HG03060 (cell line): ENCODE measurements around the gene LTBP1.
"Not testable (repeated sequence)": the region's sequence is repeated elsewhere in the genome, so short reads cannot be mapped to it uniquely, and the experiment has no call there.

Experiments
- ATAC-seq: cut with Tn5 transposase; IDR thresholded peaks from one replicate; pipeline ENCODE4 v1.9.1; 2021; ENCODE audit warnings: low read depth, moderate number of reproducible peaks; ENCODE audit not compliant: unreplicated experiment

LTBP1 gene

DNA sequence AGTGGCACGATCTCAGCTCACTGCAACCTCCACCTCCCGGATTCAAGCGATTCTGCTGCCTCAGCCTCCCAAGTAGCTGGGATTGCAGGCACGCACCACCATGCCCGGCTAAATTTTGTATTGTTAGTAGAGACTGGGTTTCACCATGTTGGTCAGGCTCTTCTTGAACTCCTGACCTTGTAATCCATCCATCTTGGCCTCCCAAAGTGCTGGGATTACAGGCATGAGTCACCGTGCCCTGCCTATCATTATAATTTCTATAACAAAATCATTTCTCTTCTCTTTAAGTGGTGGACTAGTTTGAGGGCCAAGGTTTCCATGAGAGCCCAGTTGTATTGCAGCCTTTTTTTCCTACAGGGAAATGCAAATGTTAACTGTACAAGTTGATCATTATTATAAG lies 442.9 kb downstream of the LTBP1 start:
- ATAC-seq, result not testable (repeated sequence)

DNA sequence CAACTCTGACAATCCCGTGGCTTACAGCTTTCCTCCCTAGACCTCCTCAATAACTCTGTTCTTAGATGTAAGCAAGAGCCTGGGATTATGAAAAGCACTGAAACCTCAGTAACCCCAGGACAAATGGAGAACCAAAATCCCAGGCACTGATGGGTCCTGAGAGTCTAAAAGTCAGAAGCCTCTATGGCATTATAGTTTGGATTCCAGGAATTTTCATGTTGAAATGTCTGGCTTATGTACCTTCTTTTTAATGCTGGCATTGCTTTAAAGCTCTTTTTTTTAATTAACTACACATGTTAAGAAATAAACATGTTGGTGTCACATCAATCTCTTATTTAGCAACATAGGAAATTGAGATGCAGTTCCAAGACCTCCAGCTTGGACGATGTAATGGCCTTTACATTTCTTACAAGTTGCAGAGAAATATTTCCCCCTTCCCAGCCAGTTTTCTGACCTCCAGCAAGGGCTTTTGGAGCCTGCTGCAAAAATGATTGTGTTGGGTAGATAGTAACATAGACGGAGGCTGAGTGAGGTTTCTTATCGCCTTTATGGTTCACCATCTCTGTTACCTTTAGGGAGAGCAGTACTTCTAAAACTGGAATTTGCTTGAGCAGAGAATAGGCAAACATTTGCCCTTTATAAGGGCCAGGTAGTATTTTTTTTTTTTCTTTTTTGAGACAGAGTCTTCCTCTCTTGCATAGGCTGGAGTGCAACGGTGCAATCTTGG lies 444.9 kb downstream of the LTBP1 start:
- ATAC-seq, result no peak

DNA sequence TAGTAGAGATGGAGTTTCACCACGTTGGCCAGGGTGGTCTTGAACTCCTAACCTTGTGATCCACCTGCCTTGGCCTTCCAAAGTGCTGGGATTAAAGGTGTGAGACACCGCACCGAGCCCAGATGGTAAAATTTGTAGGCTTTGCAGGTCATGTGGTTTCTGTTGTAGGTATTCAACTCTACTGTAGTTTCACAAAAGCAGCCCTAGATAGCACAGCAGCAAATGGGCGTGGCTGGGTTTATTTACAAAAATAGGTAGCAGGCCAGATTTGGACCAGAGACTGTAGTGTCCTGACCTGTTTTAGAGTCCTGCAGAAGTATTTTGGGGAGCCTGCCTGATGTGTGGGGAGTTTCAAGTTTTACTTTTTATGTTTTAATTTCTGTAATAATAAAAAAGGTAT lies 445.6 kb downstream of the LTBP1 start:
- no peak for ATAC-seq

DNA sequence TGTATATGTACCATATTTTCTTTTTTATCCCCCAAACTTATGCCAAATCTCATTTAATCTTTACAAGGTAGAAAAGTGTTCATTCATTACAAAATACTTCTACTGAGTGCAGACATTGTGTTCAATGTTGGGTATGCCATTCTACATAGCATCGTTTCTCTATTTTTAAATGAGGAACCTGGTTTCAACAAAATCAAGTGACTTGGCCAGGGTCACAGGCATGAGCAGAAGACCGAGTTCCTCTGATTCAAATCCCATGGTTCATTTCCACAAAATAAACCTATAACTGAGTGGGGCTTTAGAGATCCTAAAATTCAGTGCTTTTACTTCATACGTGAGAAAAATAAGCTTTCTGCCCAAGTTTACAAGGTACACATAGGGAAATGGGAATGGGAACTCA lies 448.3 kb downstream of the LTBP1 start:
- no peak for ATAC-seq

DNA sequence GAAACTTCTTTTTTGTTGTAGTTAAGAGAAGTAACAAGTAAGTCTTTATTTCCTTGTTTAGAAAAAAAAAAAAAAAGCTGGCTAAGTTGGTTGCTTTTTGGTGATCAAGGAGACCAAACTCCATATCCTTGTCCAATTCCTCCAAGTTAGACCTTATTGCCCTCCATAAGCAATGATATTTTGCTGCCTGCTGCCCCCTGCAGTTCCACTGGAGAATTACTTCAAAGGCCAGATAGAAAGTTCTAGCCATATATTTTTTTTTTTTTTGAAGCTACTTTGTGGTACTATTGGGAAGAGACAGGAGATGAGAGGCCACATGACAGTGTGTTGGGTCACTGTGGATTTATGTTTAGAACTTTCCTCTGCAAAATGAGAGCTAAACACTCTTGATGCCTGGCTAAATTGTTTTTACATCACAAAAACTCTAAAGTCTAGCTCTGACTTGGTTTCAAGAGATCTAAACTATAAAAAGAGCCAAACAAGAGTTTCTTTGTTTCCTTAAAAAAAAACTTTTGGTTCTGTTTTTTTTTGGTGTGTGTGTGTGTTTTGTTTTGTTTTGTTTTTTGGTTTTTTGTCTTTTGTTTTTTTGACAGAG lies 449.0 kb downstream of the LTBP1 start:
- ATAC-seq, result no peak

DNA sequence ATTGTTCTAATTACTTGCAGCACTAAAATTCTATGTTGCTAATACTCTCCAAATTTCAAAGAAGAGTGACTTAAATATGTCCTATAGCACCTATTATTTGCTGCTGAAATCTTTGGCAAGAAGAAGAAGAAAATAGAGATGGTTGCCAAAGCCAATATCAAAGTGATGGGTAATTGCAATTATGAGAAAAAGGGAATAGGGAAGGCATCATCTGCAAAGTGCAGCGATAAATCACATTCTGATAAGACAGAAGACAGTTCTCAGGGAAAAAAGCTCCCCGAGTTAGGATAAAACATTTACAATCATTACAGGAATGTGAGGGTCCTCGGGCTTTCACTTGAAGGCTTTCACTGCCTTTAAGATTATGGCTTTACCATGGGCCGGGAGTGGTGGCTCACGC lies 457.6 kb downstream of the LTBP1 start:
- ATAC-seq, result no peak

DNA sequence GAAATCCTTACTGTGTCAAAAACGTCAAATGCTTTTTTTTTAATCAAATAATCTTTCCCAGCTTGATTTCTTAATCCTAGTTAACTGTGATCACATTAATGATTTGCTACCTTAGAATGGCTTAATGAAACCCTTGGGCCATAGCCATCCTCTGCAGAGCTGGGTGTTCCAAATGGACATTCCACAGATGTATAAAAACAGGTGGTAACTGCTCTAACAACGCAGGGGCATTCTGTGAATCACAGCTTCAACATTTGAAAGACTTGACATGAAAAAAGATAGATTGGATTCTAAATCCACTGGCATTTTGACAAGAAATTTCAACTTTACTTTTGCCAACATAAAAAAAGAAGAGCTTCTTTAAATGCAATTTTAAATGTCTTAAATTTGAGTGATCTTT lies 459.9 kb downstream of the LTBP1 start:
- no peak for ATAC-seq

DNA sequence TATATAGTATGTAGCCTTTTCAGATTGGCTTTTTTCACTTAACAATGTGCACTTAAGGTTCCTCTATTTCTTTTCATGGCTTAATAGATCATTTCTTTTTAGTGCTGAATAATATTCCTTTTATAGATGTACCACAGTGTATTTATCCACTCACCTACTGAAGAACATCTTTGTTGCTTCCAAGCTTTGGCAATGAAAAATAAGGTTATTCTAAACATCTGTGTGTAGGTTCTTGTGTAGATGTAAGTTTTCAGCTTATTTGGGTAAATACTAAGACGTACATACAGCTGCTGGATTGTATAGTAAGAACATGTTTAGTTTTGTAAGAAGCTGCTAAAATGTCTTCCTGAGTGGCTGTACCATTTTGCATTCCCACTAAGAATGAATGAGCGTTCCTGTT lies 461.4 kb downstream of the LTBP1 start:
- no peak for ATAC-seq

DNA sequence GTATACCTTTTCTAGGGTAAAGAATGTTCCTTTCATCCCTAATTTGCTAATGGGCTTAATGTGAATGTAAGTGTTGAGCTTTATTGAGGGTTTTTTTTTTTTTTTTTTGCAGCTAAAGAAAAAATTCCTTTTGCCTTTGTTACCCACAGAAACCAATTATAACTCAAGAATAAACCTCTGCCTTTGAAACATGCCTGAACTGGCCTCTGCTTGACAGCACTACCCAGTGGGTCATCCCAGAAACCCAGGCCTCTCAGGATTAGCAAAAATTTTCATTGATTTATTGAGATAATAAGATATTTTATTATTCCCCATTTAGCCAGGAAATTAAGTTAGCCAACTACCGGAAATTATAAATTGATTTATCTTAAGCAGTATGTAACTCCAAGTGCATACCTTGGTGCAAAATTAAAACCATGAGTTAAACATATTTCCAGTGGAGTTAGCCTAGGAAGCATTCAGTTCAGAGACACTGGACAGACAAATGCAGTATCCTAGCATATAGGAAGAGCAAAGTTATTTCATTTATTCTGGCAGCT lies 462.7 kb downstream of the LTBP1 start:
- ATAC-seq, result no peak

DNA sequence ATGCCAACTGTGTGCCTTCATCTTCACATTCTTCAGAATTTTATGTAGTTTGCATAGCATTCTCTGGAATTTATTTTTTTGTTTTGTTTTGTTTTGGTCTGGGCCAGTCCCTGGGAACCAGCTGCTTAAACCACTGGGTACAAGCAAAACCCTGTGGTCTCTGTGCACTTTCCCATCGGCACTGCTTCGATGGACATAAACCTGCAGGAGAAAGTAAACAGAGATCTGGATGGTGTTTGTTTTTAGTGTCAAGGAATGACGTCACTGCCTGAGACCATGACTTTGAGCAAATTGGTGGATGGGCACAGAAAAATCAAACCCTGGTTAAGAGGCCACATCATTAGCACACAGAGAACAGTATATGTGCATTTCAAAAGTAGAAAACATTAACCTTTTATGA lies 465.0 kb downstream of the LTBP1 start:
- ATAC-seq, result no peak

DNA sequence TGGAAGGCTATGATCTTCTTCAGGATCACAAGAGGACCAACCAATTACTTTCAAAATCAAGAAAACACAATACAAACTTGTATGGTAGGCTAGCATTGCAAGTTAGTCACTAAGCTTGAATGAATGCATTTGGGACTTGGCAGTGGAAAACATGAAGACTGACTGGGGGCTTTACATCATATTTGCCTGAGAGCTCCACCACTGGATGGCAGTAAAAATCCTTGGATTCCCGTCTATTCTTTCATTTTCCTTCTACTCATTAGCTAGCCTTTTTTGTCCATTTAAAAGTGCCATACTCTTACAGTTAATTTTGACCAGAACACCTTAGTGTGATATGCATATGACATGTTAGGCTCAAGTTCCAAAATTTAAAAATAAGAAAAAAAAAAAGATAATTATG lies 466.2 kb downstream of the LTBP1 start:
- no peak for ATAC-seq

DNA sequence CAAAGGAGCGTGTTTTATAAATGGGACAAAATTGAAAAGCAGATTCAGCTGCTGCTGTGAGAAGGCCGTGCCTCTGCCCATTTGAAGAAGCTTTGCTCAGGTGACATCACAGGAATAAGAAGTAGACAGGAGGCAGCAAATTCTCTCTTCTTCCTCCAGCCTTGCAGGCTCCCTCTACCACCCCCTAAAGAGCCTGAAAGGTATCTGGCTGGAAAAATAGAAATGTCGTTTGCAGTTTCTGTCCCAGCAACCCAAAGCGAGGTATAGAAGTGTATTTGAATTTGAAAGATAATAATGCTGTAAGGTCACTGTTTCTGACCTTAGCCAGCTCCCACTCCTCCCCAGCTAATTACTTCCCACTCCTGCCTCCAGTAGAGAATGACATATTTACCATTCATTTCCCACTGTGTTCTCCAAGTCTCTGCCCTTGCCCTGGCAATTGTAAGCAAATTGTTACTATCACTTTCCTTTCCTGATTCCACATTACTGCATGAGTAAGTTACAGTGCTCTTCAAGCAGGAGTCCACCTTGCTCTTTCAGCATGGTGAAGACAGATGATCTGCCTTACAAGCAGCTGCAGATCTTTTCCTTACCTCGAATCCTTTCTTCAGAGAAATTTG lies 472.9 kb downstream of the LTBP1 start:
- ATAC-seq, result no peak

DNA sequence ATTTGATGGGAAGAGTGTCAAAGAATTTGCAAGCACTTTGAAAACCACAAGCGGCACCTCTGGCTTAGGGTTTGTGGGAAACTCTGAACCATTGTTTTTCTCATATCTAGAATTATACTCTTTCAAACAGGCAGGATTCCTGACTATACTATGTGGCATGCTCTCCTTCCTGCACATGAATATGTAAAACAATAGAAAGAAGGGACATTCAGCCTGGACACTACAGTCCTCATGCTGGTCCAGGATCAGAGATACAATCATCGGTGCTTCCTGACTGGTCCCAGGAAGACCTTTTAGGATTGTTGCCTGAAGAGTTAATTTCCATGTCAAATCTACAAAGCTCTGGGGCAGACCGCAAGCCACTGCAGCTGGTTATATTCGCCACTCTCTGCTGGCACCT lies 474.0 kb downstream of the LTBP1 start:
- no peak for ATAC-seq

DNA sequence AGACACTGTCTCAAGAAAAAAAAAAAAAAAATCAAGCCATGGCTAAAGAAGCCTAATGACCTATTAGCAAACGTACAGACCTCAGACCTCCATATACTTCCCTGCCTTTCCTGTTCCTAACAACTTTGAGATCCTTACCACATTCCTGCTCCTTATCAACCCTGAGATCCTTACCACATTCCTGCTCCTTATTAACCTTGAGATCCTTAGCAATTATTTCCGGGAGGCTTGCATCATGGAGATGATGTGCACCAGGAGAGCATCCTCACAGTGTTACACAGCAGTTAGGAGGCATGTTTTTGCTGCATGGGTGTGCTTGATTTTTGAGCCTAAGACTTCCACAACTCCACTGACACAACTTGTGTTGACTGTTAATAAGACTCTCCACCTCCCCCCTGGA lies 475.1 kb downstream of the LTBP1 start:
- ATAC-seq, result no peak

DNA sequence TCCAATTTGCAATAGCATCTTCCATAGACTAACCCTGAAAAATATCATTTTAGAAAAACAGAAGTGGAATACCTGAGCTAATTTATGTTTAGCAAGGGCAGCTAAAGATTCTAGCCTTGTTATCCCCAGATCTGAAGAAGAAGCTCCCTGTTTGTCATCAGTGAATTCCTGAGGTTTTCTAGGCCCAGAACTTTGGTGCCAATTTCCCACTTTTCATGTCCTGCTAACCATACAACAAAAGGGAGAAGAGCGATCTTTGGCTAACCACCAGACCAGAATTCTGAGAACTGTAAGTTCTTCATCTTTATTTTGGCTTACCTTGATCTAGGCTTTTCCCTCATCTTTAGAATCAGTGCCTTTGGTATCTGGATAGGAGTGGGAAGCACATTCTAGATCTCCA lies 478.4 kb downstream of the LTBP1 start:
- ATAC-seq, result no peak

DNA sequence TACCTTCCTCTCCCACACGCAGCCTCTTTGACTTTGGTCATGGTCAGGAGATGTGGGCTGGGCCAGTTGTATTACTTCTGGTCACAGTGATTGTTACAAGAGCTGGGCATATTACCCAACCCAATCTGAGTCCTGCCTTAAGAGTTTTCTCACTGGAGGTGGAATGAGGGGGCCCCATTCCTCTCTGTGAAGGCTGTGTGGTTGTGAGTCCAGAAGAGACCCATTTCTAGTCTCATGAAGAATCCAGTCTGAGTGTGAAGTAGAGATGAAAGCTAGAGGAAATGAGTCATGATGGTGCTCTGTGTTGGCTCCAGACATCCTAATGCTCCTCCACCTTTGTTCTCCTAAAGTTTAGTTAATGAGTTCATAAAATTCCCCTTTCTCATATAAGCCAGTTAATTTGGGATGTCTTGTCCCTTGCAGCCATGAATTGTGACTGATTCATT lies 478.9 kb downstream of the LTBP1 start:
- no peak for ATAC-seq

DNA sequence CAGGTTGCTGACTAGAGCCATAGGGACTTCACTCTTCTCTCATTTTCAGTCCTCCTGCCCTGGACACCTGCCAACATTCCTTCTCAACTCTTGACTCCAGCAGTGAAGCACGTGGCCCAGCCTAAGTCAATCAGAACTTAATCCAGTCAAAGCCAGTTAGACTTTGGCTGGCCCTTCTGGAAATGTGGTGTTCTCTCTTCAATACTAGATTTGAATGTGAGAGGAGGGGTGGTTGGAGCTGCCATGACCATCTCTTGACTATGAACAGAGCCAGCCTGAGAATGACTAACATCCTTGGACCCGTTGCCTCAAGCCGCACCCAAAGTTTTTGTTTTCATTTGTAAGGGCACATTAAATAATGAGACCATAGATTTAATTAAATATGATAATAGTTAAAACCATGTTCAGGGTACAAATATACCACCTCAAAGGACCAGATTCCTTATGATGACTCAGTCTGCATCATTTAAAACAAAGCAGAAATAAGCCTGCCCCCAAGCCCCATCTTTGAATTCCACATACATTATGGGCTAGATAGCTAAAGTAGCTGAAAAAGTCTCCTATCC lies 480.0 kb downstream of the LTBP1 start:
- ATAC-seq, result no peak

DNA sequence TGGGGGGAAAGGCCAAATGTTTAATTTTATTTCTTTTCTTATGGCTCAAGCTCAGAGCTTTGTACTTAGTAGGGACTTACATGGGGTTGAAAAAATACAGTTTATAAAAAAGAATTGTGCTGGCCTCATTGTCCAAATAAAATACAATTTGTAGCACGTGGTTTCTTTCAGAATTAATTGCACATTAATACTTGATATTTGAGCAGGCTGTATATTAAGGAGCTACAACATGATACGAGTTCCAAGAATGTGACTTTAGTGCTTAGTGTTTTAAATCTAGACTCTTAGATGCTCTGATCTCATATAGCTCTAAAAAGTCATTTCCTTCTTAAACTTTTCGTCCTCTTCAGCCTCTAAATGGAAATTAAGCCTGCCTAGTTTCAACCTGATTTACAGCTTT lies 483.3 kb downstream of the LTBP1 start:
- ATAC-seq, result no peak

DNA sequence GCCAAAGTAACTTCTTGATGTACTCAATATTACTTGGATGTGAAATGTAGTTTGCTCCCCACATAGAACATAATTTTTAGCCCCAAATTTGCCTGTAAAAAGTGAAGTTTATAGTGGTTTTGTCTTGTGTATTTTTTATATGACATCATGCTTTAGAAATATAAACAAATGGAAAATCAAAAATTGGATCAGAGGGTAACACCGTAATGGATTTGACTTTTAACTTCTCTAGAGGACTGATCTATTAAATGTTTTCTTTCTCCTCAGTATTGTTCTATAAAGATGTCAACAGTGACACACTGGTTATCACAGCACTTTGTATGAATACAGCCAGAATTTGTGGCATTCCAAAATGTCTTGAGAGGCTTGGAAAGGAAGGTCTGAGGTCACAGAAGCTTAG lies 484.1 kb downstream of the LTBP1 start:
- ATAC-seq, result no peak

DNA sequence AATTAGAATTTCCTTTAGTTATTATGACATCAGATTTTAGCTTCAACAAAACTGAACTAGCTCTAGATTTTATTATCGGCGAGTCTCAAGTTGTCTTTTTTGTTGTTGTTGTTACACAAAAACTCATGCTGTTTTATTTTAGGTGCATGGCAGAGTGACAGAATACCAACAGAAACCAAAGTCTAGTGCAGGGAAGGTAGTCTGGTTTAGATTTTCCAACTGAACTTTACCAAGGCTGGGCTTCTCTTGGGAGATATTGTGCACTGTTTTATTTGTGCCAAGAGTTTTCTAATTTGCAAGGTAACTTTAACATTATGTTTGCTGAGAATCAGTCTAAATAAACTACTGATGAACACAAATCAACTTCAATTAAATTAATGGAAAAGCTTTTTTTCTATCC lies 486.1 kb downstream of the LTBP1 start:
- no peak for ATAC-seq
